Panc1 (cell line): ENCODE data around the gene B4GALT4.

Experiments
- POLR2AphosphoS5 ChIP-seq: IDR thresholded peaks from 2 replicates; pipeline ENCODE4 v1.6.1; 2012; ENCODE audit warnings: mild to moderate bottlenecking, low read depth, low read length, moderate library complexity
- SIN3A ChIP-seq: IDR thresholded peaks from 2 replicates; pipeline ENCODE4 v1.6.1; 2012; ENCODE audit warnings: low read depth, mild to moderate bottlenecking, low read length, moderate library complexity, borderline replicate concordance; ENCODE audit not compliant: insufficient read depth
- TF ChIP-seq, protein P1 (sequence below): fragments of 450-650 bp; IDR thresholded peaks from 2 replicates; pipeline ENCODE4 v1.5.1; 2017; ENCODE audit warnings: mild to moderate bottlenecking
- TF ChIP-seq, protein P2 (sequence below), 2 experiments: IDR thresholded peaks; 2 replicates each; pipeline ENCODE4 v1.6.1; 2011 to 2012; ENCODE audit warnings: low read depth in 2 of 2, control low read depth in 1 of 2, low read length in 1 of 2, mild to moderate bottlenecking in 1 of 2, moderate library complexity in 1 of 2; ENCODE audit not compliant: insufficient read depth in 1 of 2

DNA sequence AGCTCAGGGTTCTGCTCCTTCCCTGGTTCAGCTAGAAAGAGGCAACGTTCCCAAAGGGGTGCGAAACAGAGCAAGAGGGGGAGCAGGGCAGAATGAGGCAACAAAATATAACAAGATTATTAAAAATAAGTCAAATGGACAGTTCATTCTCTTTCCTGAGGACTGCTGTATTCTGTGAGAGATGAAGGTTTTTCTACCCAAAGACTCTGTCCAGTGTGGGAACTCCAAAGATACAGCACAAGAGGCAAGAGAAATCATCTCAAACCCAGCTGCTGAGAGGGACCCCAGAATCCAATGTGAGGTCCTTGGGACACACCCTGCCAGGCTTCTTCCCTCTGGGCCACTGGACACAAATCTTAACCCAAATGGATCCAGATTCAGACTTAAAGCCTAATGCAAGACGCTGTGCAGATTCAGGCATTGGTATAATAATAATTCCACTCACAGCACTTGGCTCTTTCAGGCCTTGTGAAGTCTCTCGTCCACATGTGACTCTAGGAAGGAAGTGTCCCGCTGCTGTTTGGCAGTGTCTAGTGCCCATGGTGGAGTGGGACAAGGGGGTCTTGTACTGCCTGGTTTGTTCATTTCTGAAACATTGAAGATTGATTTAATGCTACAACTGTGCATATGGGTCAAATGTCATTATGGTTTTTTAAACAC, 39.0 kb upstream of the B4GALT4 start:
- TF ChIP-seq SIN3A = no peak
- TF ChIP-seq, protein P1, sequence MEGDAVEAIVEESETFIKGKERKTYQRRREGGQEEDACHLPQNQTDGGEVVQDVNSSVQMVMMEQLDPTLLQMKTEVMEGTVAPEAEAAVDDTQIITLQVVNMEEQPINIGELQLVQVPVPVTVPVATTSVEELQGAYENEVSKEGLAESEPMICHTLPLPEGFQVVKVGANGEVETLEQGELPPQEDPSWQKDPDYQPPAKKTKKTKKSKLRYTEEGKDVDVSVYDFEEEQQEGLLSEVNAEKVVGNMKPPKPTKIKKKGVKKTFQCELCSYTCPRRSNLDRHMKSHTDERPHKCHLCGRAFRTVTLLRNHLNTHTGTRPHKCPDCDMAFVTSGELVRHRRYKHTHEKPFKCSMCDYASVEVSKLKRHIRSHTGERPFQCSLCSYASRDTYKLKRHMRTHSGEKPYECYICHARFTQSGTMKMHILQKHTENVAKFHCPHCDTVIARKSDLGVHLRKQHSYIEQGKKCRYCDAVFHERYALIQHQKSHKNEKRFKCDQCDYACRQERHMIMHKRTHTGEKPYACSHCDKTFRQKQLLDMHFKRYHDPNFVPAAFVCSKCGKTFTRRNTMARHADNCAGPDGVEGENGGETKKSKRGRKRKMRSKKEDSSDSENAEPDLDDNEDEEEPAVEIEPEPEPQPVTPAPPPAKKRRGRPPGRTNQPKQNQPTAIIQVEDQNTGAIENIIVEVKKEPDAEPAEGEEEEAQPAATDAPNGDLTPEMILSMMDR = no peak
- no peak for TF ChIP-seq POLR2AphosphoS5
- TF ChIP-seq, protein P2, sequence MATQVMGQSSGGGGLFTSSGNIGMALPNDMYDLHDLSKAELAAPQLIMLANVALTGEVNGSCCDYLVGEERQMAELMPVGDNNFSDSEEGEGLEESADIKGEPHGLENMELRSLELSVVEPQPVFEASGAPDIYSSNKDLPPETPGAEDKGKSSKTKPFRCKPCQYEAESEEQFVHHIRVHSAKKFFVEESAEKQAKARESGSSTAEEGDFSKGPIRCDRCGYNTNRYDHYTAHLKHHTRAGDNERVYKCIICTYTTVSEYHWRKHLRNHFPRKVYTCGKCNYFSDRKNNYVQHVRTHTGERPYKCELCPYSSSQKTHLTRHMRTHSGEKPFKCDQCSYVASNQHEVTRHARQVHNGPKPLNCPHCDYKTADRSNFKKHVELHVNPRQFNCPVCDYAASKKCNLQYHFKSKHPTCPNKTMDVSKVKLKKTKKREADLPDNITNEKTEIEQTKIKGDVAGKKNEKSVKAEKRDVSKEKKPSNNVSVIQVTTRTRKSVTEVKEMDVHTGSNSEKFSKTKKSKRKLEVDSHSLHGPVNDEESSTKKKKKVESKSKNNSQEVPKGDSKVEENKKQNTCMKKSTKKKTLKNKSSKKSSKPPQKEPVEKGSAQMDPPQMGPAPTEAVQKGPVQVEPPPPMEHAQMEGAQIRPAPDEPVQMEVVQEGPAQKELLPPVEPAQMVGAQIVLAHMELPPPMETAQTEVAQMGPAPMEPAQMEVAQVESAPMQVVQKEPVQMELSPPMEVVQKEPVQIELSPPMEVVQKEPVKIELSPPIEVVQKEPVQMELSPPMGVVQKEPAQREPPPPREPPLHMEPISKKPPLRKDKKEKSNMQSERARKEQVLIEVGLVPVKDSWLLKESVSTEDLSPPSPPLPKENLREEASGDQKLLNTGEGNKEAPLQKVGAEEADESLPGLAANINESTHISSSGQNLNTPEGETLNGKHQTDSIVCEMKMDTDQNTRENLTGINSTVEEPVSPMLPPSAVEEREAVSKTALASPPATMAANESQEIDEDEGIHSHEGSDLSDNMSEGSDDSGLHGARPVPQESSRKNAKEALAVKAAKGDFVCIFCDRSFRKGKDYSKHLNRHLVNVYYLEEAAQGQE (IDR thresholded peaks at IDR 0.05; ENCODE audit: insufficient read depth in 1 of 2, low read depth in 2 of 2, low read length in 1 of 2) = no peak
